H1 (cell line): ENCODE data around the gene PI4KB. TPM values are rescaled to one million over a fixed set of nuclear protein-coding genes. Genes with fewer than 3 reads are reported as not detected.

ENCODE experiments used
- EGR1 ChIP-seq: IDR thresholded peaks from 2 replicates; pipeline ENCODE4 v1.6.1; 2011; ENCODE audit warnings: low read depth, low read length, borderline replicate concordance
- POLR2A ChIP-seq, 2 experiments: IDR thresholded peaks; 1 replicate in 1 of 2; 2 replicates in 1 of 2; pipeline ENCODE4 v1.6.1; 2011; ENCODE audit warnings: low read depth in 2 of 2, low read length in 2 of 2, mild to moderate bottlenecking in 2 of 2; ENCODE audit errors: control extremely low read depth in 1 of 2
- POLR2AphosphoS5 ChIP-seq: IDR thresholded peaks from 2 replicates; pipeline ENCODE4 v1.6.1; 2011; ENCODE audit warnings: low read depth, low read length
- SIN3A ChIP-seq, 2 experiments: IDR thresholded peaks in 1 of 2; conservative IDR thresholded peaks in 1 of 2; 2 replicates each; pipeline ENCODE4 v1.6.1; 2011 to 2012; ENCODE audit warnings: low read length in 2 of 2, improper control_type of control experiment in 1 of 2, low read depth in 1 of 2, mild to moderate bottlenecking in 1 of 2
- SIX5 ChIP-seq: IDR thresholded peaks from 2 replicates; pipeline ENCODE4 v1.6.1; 2011; ENCODE audit warnings: mild to moderate bottlenecking, low read depth, low read length
- TEAD4 ChIP-seq: IDR thresholded peaks from 2 replicates; pipeline ENCODE4 v1.6.1; 2012; ENCODE audit warnings: low read depth, low read length, inconsistent platforms, mixed read lengths
- polyA plus RNA-seq, 7 experiments: library from polyadenylated mRNA; depleted of rRNA in 3 of 7; stranded (reverse) in 5 of 7; unstranded in 2 of 7; fragments of >200 nt in 5 of 7; fragments of 200-250 nt in 2 of 7; gene quantifications; 1 replicate in 5 of 7; 2 replicates in 1 of 7; 4 replicates in 1 of 7; pipeline versions ENCODE4 v1.2.1 to v1.2.3, GENCODE V29; 2011 to 2013; ENCODE audit warnings: missing spikeins in 2 of 7, mixed read lengths in 2 of 7
- total RNA-seq: library from RNA; stranded (reverse); fragmentation: NEBNext Ultra II Directional; extraction: Animal tissue kit (Norgen Biotek cat#: 25700); gene quantifications from 2 replicates; pipeline ENCODE4 v1.2.1, GENCODE V29; 2021
- TF ChIP-seq, protein P1 (sequence below): fragments of 300-600 bp; sonication (generic); IDR thresholded peaks from 2 replicates; pipeline ENCODE4 v1.7.1; 2012; ENCODE audit warnings: low read length, moderate library complexity, mild to moderate bottlenecking, inconsistent platforms; ENCODE audit not compliant: insufficient replicate concordance
- TF ChIP-seq, protein P2 (sequence below): IDR thresholded peaks from 2 replicates; pipeline ENCODE4 v1.6.1; 2011; ENCODE audit warnings: low read length, improper control_type of control experiment

Gene PI4KB
- total and polyA plus RNA-seq, 2 of the 8 experiments (the other 6 are each of a cell fraction or from before 2014, with no cell fraction given) = 30.1 to 37.1 TPM

GRCh38 chr1:151254217-151255213 lies 72.7 kb downstream of the PI4KB start, which contains the start of gene PSMD4 (continued):
- TF ChIP-seq, protein P1, sequence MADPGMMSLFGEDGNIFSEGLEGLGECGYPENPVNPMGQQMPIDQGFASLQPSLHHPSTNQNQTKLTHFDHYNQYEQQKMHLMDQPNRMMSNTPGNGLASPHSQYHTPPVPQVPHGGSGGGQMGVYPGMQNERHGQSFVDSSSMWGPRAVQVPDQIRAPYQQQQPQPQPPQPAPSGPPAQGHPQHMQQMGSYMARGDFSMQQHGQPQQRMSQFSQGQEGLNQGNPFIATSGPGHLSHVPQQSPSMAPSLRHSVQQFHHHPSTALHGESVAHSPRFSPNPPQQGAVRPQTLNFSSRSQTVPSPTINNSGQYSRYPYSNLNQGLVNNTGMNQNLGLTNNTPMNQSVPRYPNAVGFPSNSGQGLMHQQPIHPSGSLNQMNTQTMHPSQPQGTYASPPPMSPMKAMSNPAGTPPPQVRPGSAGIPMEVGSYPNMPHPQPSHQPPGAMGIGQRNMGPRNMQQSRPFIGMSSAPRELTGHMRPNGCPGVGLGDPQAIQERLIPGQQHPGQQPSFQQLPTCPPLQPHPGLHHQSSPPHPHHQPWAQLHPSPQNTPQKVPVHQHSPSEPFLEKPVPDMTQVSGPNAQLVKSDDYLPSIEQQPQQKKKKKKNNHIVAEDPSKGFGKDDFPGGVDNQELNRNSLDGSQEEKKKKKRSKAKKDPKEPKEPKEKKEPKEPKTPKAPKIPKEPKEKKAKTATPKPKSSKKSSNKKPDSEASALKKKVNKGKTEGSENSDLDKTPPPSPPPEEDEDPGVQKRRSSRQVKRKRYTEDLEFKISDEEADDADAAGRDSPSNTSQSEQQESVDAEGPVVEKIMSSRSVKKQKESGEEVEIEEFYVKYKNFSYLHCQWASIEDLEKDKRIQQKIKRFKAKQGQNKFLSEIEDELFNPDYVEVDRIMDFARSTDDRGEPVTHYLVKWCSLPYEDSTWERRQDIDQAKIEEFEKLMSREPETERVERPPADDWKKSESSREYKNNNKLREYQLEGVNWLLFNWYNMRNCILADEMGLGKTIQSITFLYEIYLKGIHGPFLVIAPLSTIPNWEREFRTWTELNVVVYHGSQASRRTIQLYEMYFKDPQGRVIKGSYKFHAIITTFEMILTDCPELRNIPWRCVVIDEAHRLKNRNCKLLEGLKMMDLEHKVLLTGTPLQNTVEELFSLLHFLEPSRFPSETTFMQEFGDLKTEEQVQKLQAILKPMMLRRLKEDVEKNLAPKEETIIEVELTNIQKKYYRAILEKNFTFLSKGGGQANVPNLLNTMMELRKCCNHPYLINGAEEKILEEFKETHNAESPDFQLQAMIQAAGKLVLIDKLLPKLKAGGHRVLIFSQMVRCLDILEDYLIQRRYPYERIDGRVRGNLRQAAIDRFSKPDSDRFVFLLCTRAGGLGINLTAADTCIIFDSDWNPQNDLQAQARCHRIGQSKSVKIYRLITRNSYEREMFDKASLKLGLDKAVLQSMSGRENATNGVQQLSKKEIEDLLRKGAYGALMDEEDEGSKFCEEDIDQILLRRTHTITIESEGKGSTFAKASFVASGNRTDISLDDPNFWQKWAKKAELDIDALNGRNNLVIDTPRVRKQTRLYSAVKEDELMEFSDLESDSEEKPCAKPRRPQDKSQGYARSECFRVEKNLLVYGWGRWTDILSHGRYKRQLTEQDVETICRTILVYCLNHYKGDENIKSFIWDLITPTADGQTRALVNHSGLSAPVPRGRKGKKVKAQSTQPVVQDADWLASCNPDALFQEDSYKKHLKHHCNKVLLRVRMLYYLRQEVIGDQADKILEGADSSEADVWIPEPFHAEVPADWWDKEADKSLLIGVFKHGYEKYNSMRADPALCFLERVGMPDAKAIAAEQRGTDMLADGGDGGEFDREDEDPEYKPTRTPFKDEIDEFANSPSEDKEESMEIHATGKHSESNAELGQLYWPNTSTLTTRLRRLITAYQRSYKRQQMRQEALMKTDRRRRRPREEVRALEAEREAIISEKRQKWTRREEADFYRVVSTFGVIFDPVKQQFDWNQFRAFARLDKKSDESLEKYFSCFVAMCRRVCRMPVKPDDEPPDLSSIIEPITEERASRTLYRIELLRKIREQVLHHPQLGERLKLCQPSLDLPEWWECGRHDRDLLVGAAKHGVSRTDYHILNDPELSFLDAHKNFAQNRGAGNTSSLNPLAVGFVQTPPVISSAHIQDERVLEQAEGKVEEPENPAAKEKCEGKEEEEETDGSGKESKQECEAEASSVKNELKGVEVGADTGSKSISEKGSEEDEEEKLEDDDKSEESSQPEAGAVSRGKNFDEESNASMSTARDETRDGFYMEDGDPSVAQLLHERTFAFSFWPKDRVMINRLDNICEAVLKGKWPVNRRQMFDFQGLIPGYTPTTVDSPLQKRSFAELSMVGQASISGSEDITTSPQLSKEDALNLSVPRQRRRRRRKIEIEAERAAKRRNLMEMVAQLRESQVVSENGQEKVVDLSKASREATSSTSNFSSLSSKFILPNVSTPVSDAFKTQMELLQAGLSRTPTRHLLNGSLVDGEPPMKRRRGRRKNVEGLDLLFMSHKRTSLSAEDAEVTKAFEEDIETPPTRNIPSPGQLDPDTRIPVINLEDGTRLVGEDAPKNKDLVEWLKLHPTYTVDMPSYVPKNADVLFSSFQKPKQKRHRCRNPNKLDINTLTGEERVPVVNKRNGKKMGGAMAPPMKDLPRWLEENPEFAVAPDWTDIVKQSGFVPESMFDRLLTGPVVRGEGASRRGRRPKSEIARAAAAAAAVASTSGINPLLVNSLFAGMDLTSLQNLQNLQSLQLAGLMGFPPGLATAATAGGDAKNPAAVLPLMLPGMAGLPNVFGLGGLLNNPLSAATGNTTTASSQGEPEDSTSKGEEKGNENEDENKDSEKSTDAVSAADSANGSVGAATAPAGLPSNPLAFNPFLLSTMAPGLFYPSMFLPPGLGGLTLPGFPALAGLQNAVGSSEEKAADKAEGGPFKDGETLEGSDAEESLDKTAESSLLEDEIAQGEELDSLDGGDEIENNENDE = no peak
- TF ChIP-seq SIN3A (conservative IDR thresholded peaks at IDR 0.05 in 1 of 2, IDR thresholded peaks at IDR 0.05 in 1 of 2; ENCODE audit: low read depth in 1 of 2, low read length in 2 of 2) (peak; percentile 36 to 60; a peak in 1 of 4 replicates), EGR1 (0 out of 2 replicates have a peak, but pooled peaks have one; percentile 31), SIX5 (peak; percentile 71), POLR2AphosphoS5 (peak; percentile 99), POLR2A (IDR thresholded peaks at IDR 0.05; ENCODE audit: control extremely low read depth in 1 of 2, low read depth in 2 of 2, low read length in 2 of 2) (peak; percentile 91 to 98), TEAD4 (no peak)
- TF ChIP-seq, protein P2, sequence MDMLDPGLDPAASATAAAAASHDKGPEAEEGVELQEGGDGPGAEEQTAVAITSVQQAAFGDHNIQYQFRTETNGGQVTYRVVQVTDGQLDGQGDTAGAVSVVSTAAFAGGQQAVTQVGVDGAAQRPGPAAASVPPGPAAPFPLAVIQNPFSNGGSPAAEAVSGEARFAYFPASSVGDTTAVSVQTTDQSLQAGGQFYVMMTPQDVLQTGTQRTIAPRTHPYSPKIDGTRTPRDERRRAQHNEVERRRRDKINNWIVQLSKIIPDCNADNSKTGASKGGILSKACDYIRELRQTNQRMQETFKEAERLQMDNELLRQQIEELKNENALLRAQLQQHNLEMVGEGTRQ = 0 out of 2 replicates have a peak, but pooled peaks have one; percentile 17
- TF ChIP-seq, all 59 proteins: peak for 21
